ENCODE results near the gene MRPS35. TPM values are rescaled to one million over a fixed set of nuclear protein-coding genes. Genes with fewer than 3 reads are reported as not detected.

Gene MRPS35
- total and polyA plus RNA-seq, 2 donors (not counting 1 experiment from before 2014, with no cell fraction given) = 17.4 to 24.5 TPM

DNA sequence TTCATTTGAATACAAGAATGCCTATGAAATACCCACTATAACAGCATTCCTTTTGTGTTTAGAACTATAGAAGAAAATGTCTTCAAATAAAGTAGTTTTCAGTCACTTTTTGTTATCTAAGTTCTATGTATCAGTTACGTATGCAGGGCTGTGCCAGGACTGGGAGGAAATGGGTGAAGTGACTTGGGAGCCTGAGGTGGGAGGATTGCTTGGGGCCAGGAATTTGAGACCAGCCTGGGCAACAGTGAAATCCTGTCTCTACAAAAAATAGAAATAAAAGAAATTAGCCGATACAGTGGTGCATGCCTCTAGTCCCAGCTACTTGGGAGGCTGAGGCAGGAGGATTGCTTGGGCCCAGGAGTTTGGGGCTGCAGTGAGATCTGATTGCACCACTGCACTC is 92.3 kb downstream of the MRPS35 start:
- H3K4me1 ChIP-seq (ENCODE audit: control insufficient read depth in 2 of 2, insufficient read depth in 2 of 2, low read length in 2 of 2) = no peaks in the 10 kb centered on the region
- intact Hi-C loops (cut with micrococcal nuclease) = no loop called here
- no peaks in the 10 kb centered on the region for H3K4me1 Mint-ChIP-seq

GRCh38 chr12:27805238-27805637 is 94.6 kb downstream of the MRPS35 start:
- Mint-ChIP-seq H3K27ac (no peak overlapping the region), H3K4me1 (no peaks in the 10 kb centered on the region)
- WGBS (ENCODE audit: insufficient coverage) = 50% methylated on average over 1 of the region's 1 CpG

More for the DNA sequence above, 92.3 kb downstream of the MRPS35 start:
- Histone ChIP-seq H2AFZ (ENCODE audit: insufficient read depth, low read depth, low read length, poor library complexity, severe bottlenecking) (no peak overlapping the region), H3K27me3 (replicated peaks in 1 of 4; ENCODE audit: control extremely low read depth in 1 of 4, control insufficient read depth in 3 of 4, insufficient read depth in 4 of 4, low read length in 3 of 4) (no peaks in the 10 kb centered on the region), H3K9ac (ENCODE audit: low read length) (no peak overlapping the region), H3K4me2 (replicated peaks; ENCODE audit: low read depth, low read length, poor library complexity, severe bottlenecking) (no peak overlapping the region), H3K79me2 (ENCODE audit: control insufficient read depth, insufficient read depth, low read length) (no peaks in the 10 kb centered on the region), H4K20me1 (ENCODE audit: control insufficient read depth, insufficient read depth, low read length, poor library complexity, severe bottlenecking) (no peaks in the 10 kb centered on the region), H3K4me3 (ENCODE audit: control extremely low read depth in 1 of 5, extremely low read depth in 1 of 5, insufficient read depth in 1 of 5, low read depth in 2 of 5, low read length in 4 of 5) (no peak overlapping the region), H3K27ac (ENCODE audit: low read length in 2 of 2) (no peak overlapping the region), H3K9me3 (ENCODE audit: control extremely low read depth in 1 of 3, control insufficient read depth in 2 of 3, insufficient read depth in 1 of 3, low read length in 2 of 3) (no peaks in the 10 kb centered on the region), H3K36me3 (replicated peaks in 1 of 2; ENCODE audit: control extremely low read depth in 1 of 2, control insufficient read depth in 1 of 2, extremely low read depth in 1 of 2, insufficient read depth in 2 of 2, low read length in 1 of 2) (peaks cover 0 to 2% of the 10 kb centered on the region in 2 experiments)
- POLR2A ChIA-PET = no interaction called here
- no peak for TF ChIP-seq EZH2 (IDR thresholded peaks at IDR 0.05; ENCODE audit: borderline replicate concordance, insufficient read depth, low read depth, low read length, poor library complexity, severe bottlenecking)
- TF ChIP-seq, protein P1, sequence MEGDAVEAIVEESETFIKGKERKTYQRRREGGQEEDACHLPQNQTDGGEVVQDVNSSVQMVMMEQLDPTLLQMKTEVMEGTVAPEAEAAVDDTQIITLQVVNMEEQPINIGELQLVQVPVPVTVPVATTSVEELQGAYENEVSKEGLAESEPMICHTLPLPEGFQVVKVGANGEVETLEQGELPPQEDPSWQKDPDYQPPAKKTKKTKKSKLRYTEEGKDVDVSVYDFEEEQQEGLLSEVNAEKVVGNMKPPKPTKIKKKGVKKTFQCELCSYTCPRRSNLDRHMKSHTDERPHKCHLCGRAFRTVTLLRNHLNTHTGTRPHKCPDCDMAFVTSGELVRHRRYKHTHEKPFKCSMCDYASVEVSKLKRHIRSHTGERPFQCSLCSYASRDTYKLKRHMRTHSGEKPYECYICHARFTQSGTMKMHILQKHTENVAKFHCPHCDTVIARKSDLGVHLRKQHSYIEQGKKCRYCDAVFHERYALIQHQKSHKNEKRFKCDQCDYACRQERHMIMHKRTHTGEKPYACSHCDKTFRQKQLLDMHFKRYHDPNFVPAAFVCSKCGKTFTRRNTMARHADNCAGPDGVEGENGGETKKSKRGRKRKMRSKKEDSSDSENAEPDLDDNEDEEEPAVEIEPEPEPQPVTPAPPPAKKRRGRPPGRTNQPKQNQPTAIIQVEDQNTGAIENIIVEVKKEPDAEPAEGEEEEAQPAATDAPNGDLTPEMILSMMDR (IDR thresholded peaks at IDR 0.05) = no peak
- CTCF ChIA-PET = no interaction called here
- no peaks in the 10 kb centered on the region for H3K9me3 Mint-ChIP-seq (ENCODE audit: insufficient read depth)
- 100% methylated on average over 1 of the region's 2 CpGs for WGBS (ENCODE audit: insufficient coverage)
- no peak for DNase-seq
- H3K27me3 Mint-ChIP-seq = no peaks in the 10 kb centered on the region
- no peak overlapping the region for H3K27ac Mint-ChIP-seq
- no peak overlapping the region for H3K4me3 Mint-ChIP-seq
- ATAC-seq (ENCODE audit: low read depth) = no peak

More at GRCh38 chr12:27805238-27805637, 94.6 kb downstream of the MRPS35 start:
- Histone ChIP-seq H4K20me1 (ENCODE audit: control insufficient read depth, insufficient read depth, low read length, poor library complexity, severe bottlenecking) (no peaks in the 10 kb centered on the region), H3K4me3 (ENCODE audit: control extremely low read depth in 1 of 5, extremely low read depth in 1 of 5, insufficient read depth in 1 of 5, low read depth in 2 of 5, low read length in 4 of 5) (no peak overlapping the region), H3K4me1 (ENCODE audit: control insufficient read depth in 2 of 2, insufficient read depth in 2 of 2, low read length in 2 of 2) (no peaks in the 10 kb centered on the region), H3K36me3 (replicated peaks in 1 of 2; ENCODE audit: control extremely low read depth in 1 of 2, control insufficient read depth in 1 of 2, extremely low read depth in 1 of 2, insufficient read depth in 2 of 2, low read length in 1 of 2) (no peaks in the 10 kb centered on the region), H3K9me3 (ENCODE audit: control extremely low read depth in 1 of 3, control insufficient read depth in 2 of 3, insufficient read depth in 1 of 3, low read length in 2 of 3) (no peaks in the 10 kb centered on the region), H2AFZ (ENCODE audit: insufficient read depth, low read depth, low read length, poor library complexity, severe bottlenecking) (no peak overlapping the region), H3K79me2 (ENCODE audit: control insufficient read depth, insufficient read depth, low read length) (no peaks in the 10 kb centered on the region), H3K4me2 (replicated peaks; ENCODE audit: low read depth, low read length, poor library complexity, severe bottlenecking) (no peak overlapping the region), H3K27ac (ENCODE audit: low read length in 2 of 2) (no peak overlapping the region), H3K27me3 (replicated peaks in 1 of 4; ENCODE audit: control extremely low read depth in 1 of 4, control insufficient read depth in 3 of 4, insufficient read depth in 4 of 4, low read length in 3 of 4) (no peaks in the 10 kb centered on the region), H3K9ac (ENCODE audit: low read length) (no peak overlapping the region)
- ChIA-PET CTCF (no interaction called here), POLR2A (no interaction called here)
- Mint-ChIP-seq H3K9me3 (ENCODE audit: insufficient read depth) (no peaks in the 10 kb centered on the region), H3K4me3 (no peak overlapping the region), H3K27me3 (peaks cover 3% of the 10 kb centered on the region)
- DNase-seq (no peak), ATAC-seq (ENCODE audit: low read depth) (no peak)
- intact Hi-C loops (cut with micrococcal nuclease) = no loop called here
- TF ChIP-seq, protein P1 (IDR thresholded peaks at IDR 0.05) = no peak
- no peak for TF ChIP-seq EZH2 (IDR thresholded peaks at IDR 0.05; ENCODE audit: borderline replicate concordance, insufficient read depth, low read depth, low read length, poor library complexity, severe bottlenecking)

Small RNA genes within 50 kb of the gene (small RNA-seq; reads per million reads assigned to genes)
- not detected for gene RF00019 (ENCODE audit: insufficient read length, low read depth, low replicate concordance)

Other genes starting within 250 kb of the MRPS35 start
- gene PPFIBP1, start 186.6 kb upstream of the MRPS35 start, total RNA-seq = 11.1 and 15.0 TPM in 2 replicates
- 3.3 and 6.5 TPM in 2 replicates for gene PPFIBP1, start 186.6 kb upstream of the MRPS35 start, polyA plus RNA-seq
- gene REP15, start 14.4 kb upstream of the MRPS35 start, total RNA-seq = 0.44 TPM in 1 of 2 replicates, not detected in the other
- not detected in 2 replicates for gene REP15, start 14.4 kb upstream of the MRPS35 start, polyA plus RNA-seq
- 20.5 and 21.9 TPM in 2 replicates for gene KLHL42, start 69.4 kb downstream of the MRPS35 start, total RNA-seq
- gene KLHL42, start 69.4 kb downstream of the MRPS35 start, polyA plus RNA-seq = 9.5 and 11.5 TPM in 2 replicates
- gene MANSC4, start 69.4 kb downstream of the MRPS35 start, total RNA-seq = not detected in 2 replicates
- gene MANSC4, start 69.4 kb downstream of the MRPS35 start, polyA plus RNA-seq = 0.25 TPM in 1 of 2 replicates, not detected in the other